Kidney (tissue), 22 donors: ENCODE data around the gene THY1. TPM values are rescaled to one million over a fixed set of nuclear protein-coding genes. Genes with fewer than 3 reads are reported as not detected.

Experiments
- DNase-seq, 5 donors: peaks; one replicate each; pipeline ENCODE4 v3.0.0-alpha.2; 2013 to 2020
- FAIRE-seq: peaks from 2 replicates; lab custom pipeline; 2012; peaks lifted over from hg19 to GRCh38; lab: Jason Lieb, UNC
- H3K27ac ChIP-seq, 2 donors: one replicate each; pipeline ENCODE4 v1.7.0; 2013; ENCODE audit warnings: low read depth in 2 of 2, low read length in 2 of 2, inconsistent platforms in 1 of 2
- H3K27me3 ChIP-seq: one replicate; pipeline ENCODE4 v1.7.1; 2013; ENCODE audit warnings: low read length, inconsistent platforms; ENCODE audit not compliant: control insufficient read depth, insufficient read depth
- H3K36me3 ChIP-seq, 3 donors: one replicate each; pipeline versions ENCODE4 v1.7.0 to v1.7.1; 2013; ENCODE audit warnings: low read length in 3 of 3, control low read depth in 1 of 3, inconsistent platforms in 1 of 3; ENCODE audit not compliant: insufficient read depth in 3 of 3, control insufficient read depth in 2 of 3
- H3K4me1 ChIP-seq, 3 donors: one replicate each; pipeline versions ENCODE4 v1.7.0 to v1.7.1; 2013; ENCODE audit warnings: low read length in 3 of 3, inconsistent platforms in 1 of 3, low read depth in 1 of 3; ENCODE audit not compliant: control insufficient read depth in 2 of 3, insufficient read depth in 2 of 3
- H3K4me3 ChIP-seq, 3 donors: one replicate each; pipeline versions ENCODE4 v1.7.0 to v1.8.1; 2013; ENCODE audit warnings: low read length in 3 of 3, control low read depth in 1 of 3, inconsistent platforms in 1 of 3
- H3K9ac ChIP-seq, 3 donors: one replicate each; pipeline versions ENCODE4 v1.7.0 to v1.7.1; 2013; ENCODE audit warnings: low read length in 3 of 3, control low read depth in 1 of 3, inconsistent platforms in 1 of 3
- H3K9me3 ChIP-seq, 3 donors: one replicate each; pipeline versions ENCODE4 v1.7.0 to v1.7.1; 2013; ENCODE audit warnings: low read length in 3 of 3, control low read depth in 1 of 3, inconsistent platforms in 1 of 3; ENCODE audit not compliant: control insufficient read depth in 2 of 3, insufficient read depth in 1 of 3
- intact Hi-C: fragments of 100-400 bp; cut with DNase I; formaldehyde crosslinking; loops from one replicate; pipeline ENCODE4 v1.11.1; 2022
- long read RNA-seq, 10 donors: library from polyadenylated mRNA in 1 of 10; unstranded in 1 of 10; transcript quantifications; one replicate each; pipeline ENCODE4 v2.0.0 and lab custom pipeline, GENCODE V29; 2021 to 2026
- polyA plus RNA-seq: library from polyadenylated mRNA; stranded (reverse); fragments of 350-450 nt; fragmentation: Illumina TruSeq; extraction: RNeasy Lipid Tissue Mini Kit (QIAGEN cat#74804); gene quantifications from one replicate; pipeline ENCODE4 v1.2.3, GENCODE V29; 2014; ENCODE audit warnings: low read depth, low replicate concordance; ENCODE audit not compliant: insufficient read depth
- total RNA-seq: library from RNA; stranded (reverse); fragmentation: NEBNext Ultra II Directional; extraction: Animal tissue kit (Norgen Biotek cat#: 25700); gene quantifications from one replicate; pipeline ENCODE4 v1.2.1, GENCODE V29; 2021
- TF ChIP-seq, protein P1 (sequence below): IDR thresholded peaks from 3 replicates; pipeline ENCODE4 v1.5.1; 2012; ENCODE audit warnings: mild to moderate bottlenecking, moderate library complexity, borderline replicate concordance; ENCODE audit not compliant: insufficient read depth; ENCODE audit errors: extremely low read depth
- donor health status: control.
- donor health status: control.
- donor health status: control.
- donor health status: control.
- donor health status: control.
- donor health status: DM: yes; HTN: yes; CAD: no.
- donor health status: Normal renal cell carcinoma (clear cell type).

The THY1 gene
- total RNA-seq (17.5 TPM), polyA plus RNA-seq (240 TPM)
- long read RNA-seq, donor 1, transcript THY1-201 (4 exons, 3,556 nt): major isoform, 14 of 31 reads
- long read RNA-seq, donor 1, partial matches to known transcripts: 16 of 31 reads
- long read RNA-seq, donor 1, other reads (novel, unspliced or antisense): 0 of 31 reads
- long read RNA-seq, donor 2, transcript THY1-201 (4 exons, 3,556 nt): major isoform, 22 of 32 reads
- long read RNA-seq, donor 2, transcript THY1-210 (1 exons, 2,427 nt): minor isoform, 5 of 32 reads
- long read RNA-seq, donor 2, partial matches to known transcripts: 5 of 32 reads
- long read RNA-seq, donor 2, other reads (novel, unspliced or antisense): 0 of 32 reads
- long read RNA-seq, donor 3, transcript THY1-201 (4 exons, 3,556 nt): major isoform, 31 of 46 reads
- long read RNA-seq, donor 3, partial matches to known transcripts: 11 of 46 reads
- long read RNA-seq, donor 3, other reads (novel, unspliced or antisense): 0 of 46 reads
- long read RNA-seq, donor 4, transcript THY1-201 (4 exons, 3,556 nt): major isoform, 21 of 29 reads
- long read RNA-seq, donor 4, partial matches to known transcripts: 6 of 29 reads
- long read RNA-seq, donor 4, other reads (novel, unspliced or antisense): 0 of 29 reads
- long read RNA-seq, donor 5, partial matches to known transcripts: 0 of 3 reads
- long read RNA-seq, donor 5, other reads (novel, unspliced or antisense): 0 of 3 reads
- long read RNA-seq, donor 6, transcript THY1-201 (4 exons, 3,556 nt): major isoform, 12 of 15 reads
- long read RNA-seq, donor 6, partial matches to known transcripts: 0 of 15 reads
- long read RNA-seq, donor 6, other reads (novel, unspliced or antisense): 0 of 15 reads
- long read RNA-seq, donor 7, transcript THY1-201 (4 exons, 3,556 nt): major isoform, 18 of 20 reads
- long read RNA-seq, donor 7, partial matches to known transcripts: 0 of 20 reads
- long read RNA-seq, donor 7, other reads (novel, unspliced or antisense): 1 of 20 reads
- long read RNA-seq, donor 8, transcript THY1-201 (4 exons, 3,556 nt): major isoform, 22 of 46 reads
- long read RNA-seq, donor 8, transcript THY1-210 (1 exons, 2,427 nt): minor isoform, 9 of 46 reads
- long read RNA-seq, donor 8, partial matches to known transcripts: 15 of 46 reads
- long read RNA-seq, donor 8, other reads (novel, unspliced or antisense): 0 of 46 reads
- long read RNA-seq, donor 9, transcript THY1-210 (1 exons, 2,427 nt): minor isoform, 5 of 29 reads
- long read RNA-seq, donor 9, transcript THY1-201 (4 exons, 3,556 nt): major isoform, 9 of 29 reads
- long read RNA-seq, donor 9, partial matches to known transcripts: 15 of 29 reads
- long read RNA-seq, donor 9, other reads (novel, unspliced or antisense): 0 of 29 reads
- long read RNA-seq, donor 10, transcript THY1-201 (4 exons, 3,556 nt): major isoform, 18 of 24 reads
- long read RNA-seq, donor 10, partial matches to known transcripts: 5 of 24 reads
- long read RNA-seq, donor 10, other reads (novel, unspliced or antisense): 0 of 24 reads

DNA sequence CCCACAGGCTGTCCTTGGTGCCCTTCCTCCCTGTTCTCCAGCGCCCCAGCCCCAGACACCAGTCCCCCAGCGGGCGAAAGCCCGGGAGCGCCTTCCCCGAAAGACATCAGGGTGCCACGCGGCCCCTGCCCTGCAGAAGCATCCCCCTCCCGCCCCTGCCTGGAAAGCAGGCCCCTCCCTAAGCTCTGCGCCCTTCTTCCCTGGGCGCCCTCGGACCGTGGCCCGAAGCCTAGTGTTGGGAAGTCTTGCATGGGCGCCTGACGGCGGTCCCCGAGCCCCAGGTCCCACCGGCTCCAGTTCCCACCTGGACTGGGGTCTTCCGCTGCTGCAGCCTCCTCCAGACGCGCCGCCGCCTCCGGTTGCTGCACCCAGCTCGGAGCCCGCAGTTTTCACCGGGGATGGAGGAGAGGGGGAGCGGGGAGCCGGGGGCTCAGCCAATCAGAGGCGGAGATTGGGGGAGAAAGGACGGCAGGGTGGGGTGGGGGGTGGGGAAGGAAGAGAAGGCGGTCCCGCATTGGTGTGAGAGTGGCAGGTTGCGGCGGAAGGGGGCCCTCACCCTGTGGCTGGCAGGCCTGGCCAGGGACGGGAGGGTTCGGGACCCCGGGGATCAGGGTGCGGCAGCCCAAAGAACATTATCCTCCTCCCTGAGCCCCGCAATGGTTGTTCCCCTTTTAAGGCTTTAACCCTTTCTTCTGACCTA is at the start of gene THY1:
Gene THY1, minus strand, starts transcription at position 364 of the 700 bp plus-strand sequence. CDS start 2,267 bp downstream, outside the sequence.
- peak in 4 of 5 donors; percentile 53 to 80 (median 68) for DNase-seq

DNA sequence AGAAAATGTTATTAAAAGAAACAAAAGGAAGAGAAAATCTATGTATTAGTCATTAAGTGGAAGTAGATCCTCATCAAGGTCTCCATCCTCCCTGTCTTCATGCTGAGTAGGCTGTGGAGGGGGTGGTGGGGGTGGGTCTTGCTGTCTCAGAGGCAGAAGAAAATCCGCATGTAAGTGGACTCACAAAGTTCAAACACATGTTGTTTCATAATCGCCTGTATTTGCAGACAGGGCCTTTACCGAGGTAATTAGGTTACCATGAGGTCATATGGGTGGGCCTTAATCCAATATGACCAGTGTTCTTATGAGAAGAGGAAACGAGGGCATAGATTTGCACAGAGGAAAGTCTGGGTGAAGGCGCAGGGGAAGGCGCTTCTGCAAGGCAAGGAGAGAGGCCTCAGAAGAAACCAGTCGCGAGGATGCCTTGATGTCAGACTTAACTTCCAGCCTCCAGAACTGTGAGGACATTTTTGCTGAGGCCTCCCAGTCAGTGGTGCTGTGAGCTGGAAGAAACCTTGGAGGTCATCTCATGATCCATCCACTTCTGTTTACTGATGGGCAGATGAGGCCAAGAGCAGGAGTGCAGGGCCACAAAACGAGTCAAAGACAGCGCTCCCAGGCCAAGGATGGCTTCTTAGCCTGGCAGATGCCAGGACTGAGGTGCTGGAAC is 49.3 kb upstream of the THY1 start:
- no peaks in the 10 kb centered on the region for H3K36me3 ChIP-seq
- no peaks in the 10 kb centered on the region for H3K9me3 ChIP-seq
- FAIRE-seq (no peak), DNase-seq (no peak)
- H3K9ac ChIP-seq: no peak overlapping the region
- intact Hi-C loops: loop anchor here (10.0 kb wide), 1 partner anchor 642 kb away; no protein-coding TSS in a partner anchor
- TF ChIP-seq, protein P1, sequence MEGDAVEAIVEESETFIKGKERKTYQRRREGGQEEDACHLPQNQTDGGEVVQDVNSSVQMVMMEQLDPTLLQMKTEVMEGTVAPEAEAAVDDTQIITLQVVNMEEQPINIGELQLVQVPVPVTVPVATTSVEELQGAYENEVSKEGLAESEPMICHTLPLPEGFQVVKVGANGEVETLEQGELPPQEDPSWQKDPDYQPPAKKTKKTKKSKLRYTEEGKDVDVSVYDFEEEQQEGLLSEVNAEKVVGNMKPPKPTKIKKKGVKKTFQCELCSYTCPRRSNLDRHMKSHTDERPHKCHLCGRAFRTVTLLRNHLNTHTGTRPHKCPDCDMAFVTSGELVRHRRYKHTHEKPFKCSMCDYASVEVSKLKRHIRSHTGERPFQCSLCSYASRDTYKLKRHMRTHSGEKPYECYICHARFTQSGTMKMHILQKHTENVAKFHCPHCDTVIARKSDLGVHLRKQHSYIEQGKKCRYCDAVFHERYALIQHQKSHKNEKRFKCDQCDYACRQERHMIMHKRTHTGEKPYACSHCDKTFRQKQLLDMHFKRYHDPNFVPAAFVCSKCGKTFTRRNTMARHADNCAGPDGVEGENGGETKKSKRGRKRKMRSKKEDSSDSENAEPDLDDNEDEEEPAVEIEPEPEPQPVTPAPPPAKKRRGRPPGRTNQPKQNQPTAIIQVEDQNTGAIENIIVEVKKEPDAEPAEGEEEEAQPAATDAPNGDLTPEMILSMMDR: no peak
- H3K4me3 ChIP-seq: no peak overlapping the region
- H3K27ac ChIP-seq: no peak overlapping the region
- peaks cover 0 to 4% (median 0%) of the 10 kb centered on the region in 3 donors for H3K4me1 ChIP-seq
- no peaks in the 10 kb centered on the region for H3K27me3 ChIP-seq

More for the DNA sequence above, at the start of gene THY1:
- H3K9ac ChIP-seq: peak within 1 kb of the TSS in 2 of 3 donors; percentile 15 to 59
- peak within 1 kb of the TSS; percentile 5 to 58 for H3K27ac ChIP-seq
- FAIRE-seq: no peak
- TF ChIP-seq, protein P1: no peak
- peak within 1 kb of the TSS; percentile 43 to 62 (median 44) for H3K4me3 ChIP-seq
- no peaks in the 10 kb centered on the region for H3K9me3 ChIP-seq
- intact Hi-C loops: no loop called here
- H3K27me3 ChIP-seq: no peaks in the 10 kb centered on the region
- peaks cover 3 to 31% (median 30%) of the 10 kb centered on the region in 3 donors for H3K4me1 ChIP-seq
- no peaks in the 10 kb centered on the region for H3K36me3 ChIP-seq
